HG03460 (cell line): Measurements from ENCODE around the gene TTYH2.
"Not testable (repeated sequence)": the region's sequence is repeated elsewhere in the genome, so short reads cannot be mapped to it uniquely, and the experiment has no call there.

Experiments used
- ATAC-seq: cut with Tn5 transposase; IDR thresholded peaks from one replicate; pipeline ENCODE4 v1.9.1; 2021; ENCODE audit not compliant: unreplicated experiment

Gene TTYH2

DNA sequence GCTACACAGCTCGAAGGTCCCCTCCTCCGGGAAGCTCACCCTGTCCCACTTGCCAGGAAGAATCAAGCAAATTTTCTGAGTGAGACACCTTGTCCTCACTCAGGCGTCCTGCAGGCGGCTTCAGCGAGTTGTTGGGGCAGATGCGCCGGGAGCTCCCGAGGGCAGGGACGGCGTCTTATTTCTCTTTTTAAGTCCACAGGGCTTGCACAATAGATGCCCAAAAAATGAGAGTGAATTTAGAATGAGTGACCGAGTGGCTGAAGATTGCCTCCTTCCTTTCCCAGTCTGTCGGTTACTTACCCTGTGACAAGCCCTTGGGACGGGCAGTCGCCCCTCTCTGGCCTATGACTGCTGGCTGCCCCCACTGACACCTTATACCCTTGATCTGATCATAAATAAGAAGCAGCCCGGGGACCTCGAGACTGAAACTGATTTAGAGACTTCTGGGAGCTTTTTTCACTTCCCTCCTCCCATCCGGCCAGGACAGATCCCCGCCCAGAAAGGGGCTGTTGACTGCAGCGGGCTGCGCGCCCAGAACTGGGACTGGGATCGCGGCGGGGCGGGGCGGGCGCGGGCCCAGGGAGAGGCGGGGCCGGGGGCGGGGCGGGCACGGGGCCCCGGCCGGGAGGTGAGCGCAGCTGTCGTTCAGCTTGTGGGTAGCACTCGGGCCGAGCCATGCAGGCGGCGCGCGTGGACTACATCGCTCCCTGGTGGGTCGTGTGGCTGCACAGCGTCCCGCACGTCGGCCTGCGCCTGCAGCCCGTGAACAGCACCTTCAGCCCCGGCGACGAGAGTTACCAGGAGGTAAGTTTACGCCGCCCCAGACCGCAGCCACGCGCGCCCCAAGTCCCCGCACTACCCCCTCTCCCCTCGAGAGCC is at the start of gene TTYH2:
Gene TTYH2, plus strand, starts transcription at position 659 of the 879 bp plus-strand sequence. Its CDS starts 17 bp downstream, at position 676.
- ATAC-seq = peak; percentile 56

DNA sequence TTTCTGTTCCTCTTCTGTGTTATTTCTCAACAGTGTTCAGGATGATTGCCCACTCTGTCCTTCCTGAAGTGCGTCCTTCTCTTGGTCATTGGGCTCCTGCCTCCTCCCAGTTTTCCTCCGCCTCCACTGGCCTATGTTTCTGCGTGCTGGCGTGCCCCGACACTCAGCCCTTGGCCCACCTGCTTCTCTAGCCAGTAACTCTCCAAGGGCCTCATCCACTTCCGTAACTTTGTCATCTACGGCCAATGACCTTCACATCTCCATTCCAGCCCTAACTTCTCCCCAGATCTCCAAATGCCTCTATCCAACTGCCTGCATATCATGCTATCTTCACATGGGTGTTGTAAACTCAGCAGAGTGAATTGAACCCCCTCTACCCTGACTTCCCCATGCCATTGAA is 49.5 kb upstream of the TTYH2 start:
- ATAC-seq = no peak

- no peak for ATAC-seq
Measured at GRCh38 chr17:74164446-74165045, 48.8 kb upstream of the TTYH2 start.

- ATAC-seq = no peak
Measured at GRCh38 chr17:74165797-74166365, 47.5 kb upstream of the TTYH2 start.

- ATAC-seq = no peak
Measured at GRCh38 chr17:74170924-74171323, 42.4 kb upstream of the TTYH2 start.

DNA sequence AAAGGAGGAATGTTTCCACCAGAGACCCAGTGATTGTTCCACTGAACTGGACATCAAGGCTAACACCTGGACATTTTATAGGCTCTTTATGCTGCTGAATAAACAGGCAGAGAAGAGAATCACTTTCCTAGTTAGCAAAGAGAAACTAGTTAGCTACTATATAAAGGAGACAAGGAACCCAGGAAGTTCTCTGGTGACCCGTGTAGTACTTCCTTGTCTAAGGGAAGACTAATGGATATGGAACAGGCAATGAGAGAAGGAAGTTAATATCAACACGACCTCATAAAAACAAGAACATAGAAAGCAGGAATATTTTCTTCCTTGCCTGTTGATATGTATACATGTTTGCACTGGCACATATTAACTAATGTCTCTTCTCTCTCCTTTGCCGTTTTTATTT is 40.7 kb upstream of the TTYH2 start:
- no peak for ATAC-seq

- ATAC-seq = no peak
Measured at GRCh38 chr17:74176546-74177001, 36.8 kb upstream of the TTYH2 start.

GRCh38 chr17:74177018-74177450 is 36.3 kb upstream of the TTYH2 start:
- ATAC-seq = no peak

DNA sequence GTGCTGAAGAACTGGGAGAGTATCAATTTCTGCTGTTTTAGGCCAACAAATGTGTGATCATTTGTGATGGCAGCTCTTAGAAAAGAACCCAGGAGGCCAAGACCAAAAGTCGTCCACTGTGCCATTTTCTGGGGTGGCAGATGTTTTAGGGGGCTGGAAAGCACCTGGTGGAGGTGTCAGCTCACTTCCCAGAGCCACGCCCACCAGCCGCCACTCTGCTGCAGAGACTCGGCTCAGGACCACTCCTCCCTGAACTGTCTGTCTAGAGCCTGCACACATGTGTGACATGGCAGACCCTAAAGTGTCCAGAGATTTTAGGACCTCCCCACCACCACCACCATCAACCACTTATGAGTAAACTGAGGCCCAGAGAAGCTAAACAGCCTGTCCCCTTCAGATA is 33.8 kb upstream of the TTYH2 start:
- ATAC-seq = no peak

- ATAC-seq = no peak
Measured at GRCh38 chr17:74180336-74180735, 33.0 kb upstream of the TTYH2 start.

- ATAC-seq = no peak
Measured at GRCh38 chr17:74181341-74181740, 32.0 kb upstream of the TTYH2 start.

GRCh38 chr17:74182041-74182723 is 31.2 kb upstream of the TTYH2 start:
- no peak for ATAC-seq

DNA sequence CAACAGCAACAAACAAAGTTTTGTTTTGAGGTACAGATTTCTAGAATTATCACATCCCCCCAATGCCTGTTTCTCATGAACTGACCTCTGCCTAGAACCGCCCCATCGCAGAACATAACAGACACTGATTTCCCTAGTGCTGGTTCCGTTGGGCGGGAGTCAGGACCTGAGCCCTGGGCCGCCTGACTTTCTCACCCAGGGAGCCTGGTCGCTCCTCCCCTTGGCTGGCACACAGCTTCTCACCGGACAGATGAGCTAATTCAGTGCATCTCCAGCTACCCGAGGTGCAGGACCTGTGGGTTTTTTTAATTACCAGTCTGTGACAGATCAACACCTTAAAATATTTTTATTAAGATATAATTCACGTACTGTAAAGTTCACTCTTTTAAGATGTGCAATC is 30.0 kb upstream of the TTYH2 start:
- no peak for ATAC-seq

- no peak for ATAC-seq
Measured at GRCh38 chr17:74185571-74186185, 27.7 kb upstream of the TTYH2 start.

- no peak for ATAC-seq
Measured at GRCh38 chr17:74186498-74186897, 26.9 kb upstream of the TTYH2 start.

- ATAC-seq = no peak
Measured at GRCh38 chr17:74187761-74188160, 25.6 kb upstream of the TTYH2 start.

DNA sequence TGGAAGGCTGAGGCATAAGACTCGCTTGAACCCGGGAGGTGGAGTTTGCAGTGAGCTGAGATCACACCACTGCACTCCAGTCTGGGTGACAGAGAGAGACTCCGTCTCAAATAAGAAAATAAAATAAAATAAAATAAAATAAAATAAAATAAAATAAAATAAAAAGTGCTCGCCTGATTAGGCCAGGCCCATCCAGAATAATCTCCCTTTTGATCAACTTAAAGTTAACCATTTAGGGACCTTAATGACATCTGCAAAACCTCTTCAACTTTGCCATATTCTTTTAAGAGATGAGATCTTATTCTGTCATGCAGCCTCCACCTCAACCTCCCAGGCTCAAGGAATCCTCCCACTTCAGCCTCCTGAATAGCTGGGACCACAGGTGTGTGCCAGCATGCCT is 24.7 kb upstream of the TTYH2 start:
- not testable (repeated sequence) for ATAC-seq

- ATAC-seq = no peak
Measured at GRCh38 chr17:74190154-74190553, 23.2 kb upstream of the TTYH2 start.

DNA sequence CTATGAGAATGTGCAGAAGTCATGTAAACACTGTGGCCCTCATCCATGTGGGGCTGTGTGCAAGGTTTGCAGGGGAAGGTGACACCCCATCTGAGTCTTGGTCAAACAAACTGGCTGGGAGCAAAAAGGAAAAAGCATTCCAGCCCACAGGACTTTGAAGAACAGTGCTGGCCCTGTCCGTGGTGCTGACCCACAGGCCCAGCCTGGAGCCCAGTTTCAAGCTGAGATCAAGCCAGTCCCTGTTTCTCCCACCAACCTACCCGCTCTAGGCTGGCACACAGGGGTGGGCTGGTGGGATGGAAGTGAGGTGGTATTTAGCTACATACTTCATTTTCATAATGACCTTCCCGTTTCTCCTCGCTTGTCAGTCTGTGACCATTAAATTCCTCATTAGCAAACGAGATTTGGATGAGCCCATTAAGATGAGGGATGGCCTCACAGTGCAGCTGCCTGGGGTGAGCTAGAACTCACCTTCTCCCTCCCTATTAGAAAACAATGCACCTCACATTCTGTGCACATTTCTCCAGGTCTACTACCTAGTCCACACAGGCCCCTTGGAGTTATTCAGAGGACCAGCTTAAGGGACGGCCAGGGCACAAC is 22.5 kb upstream of the TTYH2 start:
- ATAC-seq = no peak

DNA sequence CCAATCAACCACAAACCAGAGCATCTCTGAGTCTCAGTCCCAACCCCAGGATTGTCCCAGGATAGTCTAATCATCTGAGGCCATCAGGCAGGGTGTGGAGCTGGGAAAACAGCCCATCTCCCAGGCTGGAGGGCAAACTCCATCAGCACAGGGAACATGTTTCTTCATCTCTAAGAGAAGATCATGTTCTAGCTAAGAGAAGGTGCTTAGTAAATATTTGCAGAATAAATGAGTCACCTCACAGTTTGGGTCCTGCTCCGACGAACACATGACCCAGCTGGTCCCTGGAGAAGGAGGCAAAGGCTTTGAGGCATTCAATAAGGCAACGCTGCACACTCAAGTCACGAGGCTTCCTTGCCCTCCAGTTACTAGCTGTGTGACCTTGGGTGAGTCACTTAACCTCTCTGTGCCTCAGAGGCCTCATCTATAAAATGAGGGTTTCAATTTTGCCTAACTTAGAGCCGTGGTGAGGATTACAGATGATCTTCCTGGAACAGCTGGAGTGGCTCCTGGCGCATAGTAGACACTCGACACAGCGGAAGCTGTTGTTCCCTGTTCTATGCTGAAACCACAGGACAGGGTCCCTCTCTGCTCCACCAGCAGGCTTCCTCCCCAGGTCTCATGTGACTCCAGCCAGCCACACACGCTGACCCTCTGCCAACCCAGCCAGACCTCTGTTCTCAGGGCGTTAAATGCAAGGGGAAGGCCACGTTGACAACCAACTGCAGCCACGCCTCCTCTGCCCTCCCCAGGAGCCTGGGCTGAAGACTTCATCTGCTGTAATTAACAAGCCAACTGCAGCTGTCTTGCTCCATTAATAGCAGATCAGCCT is 20.2 kb upstream of the TTYH2 start:
- no peak for ATAC-seq
